ENCODE data around the gene CDC42SE2. TPM values are rescaled to one million over a fixed set of nuclear protein-coding genes. Genes with fewer than 3 reads are reported as not detected.
"Not testable (repeated sequence)": the region's sequence is repeated elsewhere in the genome, so short reads cannot be mapped to it uniquely, and the experiment has no call there.

The CDC42SE2 gene
- total RNA-seq, 1 donor from 2014 or later = 29.3 TPM

GRCh38 chr5:131303537-131303936, 39.7 kb downstream of the CDC42SE2 start:
- peaks cover 14% of the 10 kb centered on the region for H3K4me1 Mint-ChIP-seq (ENCODE audit: low read depth)
- DNase-seq (ENCODE audit: low spot score, unreplicated experiment) = no peak
- H3K27ac Mint-ChIP-seq = no peak overlapping the region
- no peak overlapping the region for H3K4me3 Mint-ChIP-seq (ENCODE audit: low read depth)
- peaks cover 16% of the 10 kb centered on the region for H3K36me3 Mint-ChIP-seq (ENCODE audit: insufficient read depth)
- H3K9me3 Mint-ChIP-seq (ENCODE audit: low read depth) = peaks cover 26% of the 10 kb centered on the region
- H3K27me3 Mint-ChIP-seq = no peaks in the 10 kb centered on the region
- TF ChIP-seq CTCF (IDR thresholded peaks at IDR 0.05; ENCODE audit: unreplicated experiment) = no peak

GRCh38 chr5:131304414-131304813, 40.6 kb downstream of the CDC42SE2 start:
- Mint-ChIP-seq H3K27ac (no peak overlapping the region), H3K4me1 (ENCODE audit: low read depth) (peaks cover 14% of the 10 kb centered on the region), H3K9me3 (ENCODE audit: low read depth) (peaks cover 26% of the 10 kb centered on the region), H3K27me3 (no peaks in the 10 kb centered on the region), H3K4me3 (ENCODE audit: low read depth) (no peak overlapping the region), H3K36me3 (ENCODE audit: insufficient read depth) (peaks cover 16% of the 10 kb centered on the region)
- DNase-seq (ENCODE audit: low spot score, unreplicated experiment) = no peak
- no peak for TF ChIP-seq CTCF (IDR thresholded peaks at IDR 0.05; ENCODE audit: unreplicated experiment)

- peaks cover 22% of the 10 kb centered on the region for H3K9me3 Mint-ChIP-seq (ENCODE audit: low read depth)
- TF ChIP-seq CTCF (IDR thresholded peaks at IDR 0.05; ENCODE audit: unreplicated experiment) = no peak
- no peaks in the 10 kb centered on the region for H3K27me3 Mint-ChIP-seq
- peaks cover 14% of the 10 kb centered on the region for H3K4me1 Mint-ChIP-seq (ENCODE audit: low read depth)
- peaks cover 13% of the 10 kb centered on the region for H3K36me3 Mint-ChIP-seq (ENCODE audit: insufficient read depth)
- no peak overlapping the region for H3K4me3 Mint-ChIP-seq (ENCODE audit: low read depth)
- no peak overlapping the region for H3K27ac Mint-ChIP-seq
- DNase-seq (ENCODE audit: low spot score, unreplicated experiment) = no peak
Measured at GRCh38 chr5:131305138-131305689, 41.4 kb downstream of the CDC42SE2 start.

GRCh38 chr5:131305906-131306305, 42.1 kb downstream of the CDC42SE2 start:
- no peak overlapping the region for H3K27ac Mint-ChIP-seq

GRCh38 chr5:131312235-131312772, 48.5 kb downstream of the CDC42SE2 start:
- not testable (repeated sequence) for H3K9me3 Mint-ChIP-seq (ENCODE audit: low read depth); DNase-seq (ENCODE audit: low spot score, unreplicated experiment); H3K36me3 Mint-ChIP-seq (ENCODE audit: insufficient read depth); H3K27me3 Mint-ChIP-seq
- H3K27ac Mint-ChIP-seq = peak overlapping the region; percentile 92
- H3K4me3 Mint-ChIP-seq (ENCODE audit: low read depth) = peak overlapping the region; percentile 61
- H3K4me1 Mint-ChIP-seq (ENCODE audit: low read depth) = peaks cover 14% of the 10 kb centered on the region

More at GRCh38 chr5:131305906-131306305, 42.1 kb downstream of the CDC42SE2 start:
- no peak for DNase-seq (ENCODE audit: low spot score, unreplicated experiment)
- Mint-ChIP-seq H3K4me1 (ENCODE audit: low read depth) (peaks cover 14% of the 10 kb centered on the region), H3K9me3 (ENCODE audit: low read depth) (peaks cover 21% of the 10 kb centered on the region), H3K36me3 (ENCODE audit: insufficient read depth) (peaks cover 13% of the 10 kb centered on the region), H3K4me3 (ENCODE audit: low read depth) (no peak overlapping the region), H3K27me3 (no peaks in the 10 kb centered on the region)
- TF ChIP-seq CTCF (IDR thresholded peaks at IDR 0.05; ENCODE audit: unreplicated experiment) = no peak

GRCh38 chr5:131316026-131316425, 52.2 kb downstream of the CDC42SE2 start:
- H3K27ac Mint-ChIP-seq = peak overlapping the region; percentile 52
- peaks cover 11% of the 10 kb centered on the region for H3K36me3 Mint-ChIP-seq (ENCODE audit: insufficient read depth)
- no peak overlapping the region for H3K4me3 Mint-ChIP-seq (ENCODE audit: low read depth)
- peaks cover 14% of the 10 kb centered on the region for H3K4me1 Mint-ChIP-seq (ENCODE audit: low read depth)
- DNase-seq (ENCODE audit: low spot score, unreplicated experiment) = no peak
- peaks cover 6% of the 10 kb centered on the region for H3K9me3 Mint-ChIP-seq (ENCODE audit: low read depth)
- no peaks in the 10 kb centered on the region for H3K27me3 Mint-ChIP-seq
- TF ChIP-seq CTCF (IDR thresholded peaks at IDR 0.05; ENCODE audit: unreplicated experiment) = no peak
